Measurements from ENCODE around the gene HIRIP3. TPM values are rescaled to one million over a fixed set of nuclear protein-coding genes. Genes with fewer than 3 reads are reported as not detected.

HIRIP3 gene
- total RNA-seq, 4 donors from 2014 or later: 25.6 to 31.4 (median 28.2) TPM

DNA sequence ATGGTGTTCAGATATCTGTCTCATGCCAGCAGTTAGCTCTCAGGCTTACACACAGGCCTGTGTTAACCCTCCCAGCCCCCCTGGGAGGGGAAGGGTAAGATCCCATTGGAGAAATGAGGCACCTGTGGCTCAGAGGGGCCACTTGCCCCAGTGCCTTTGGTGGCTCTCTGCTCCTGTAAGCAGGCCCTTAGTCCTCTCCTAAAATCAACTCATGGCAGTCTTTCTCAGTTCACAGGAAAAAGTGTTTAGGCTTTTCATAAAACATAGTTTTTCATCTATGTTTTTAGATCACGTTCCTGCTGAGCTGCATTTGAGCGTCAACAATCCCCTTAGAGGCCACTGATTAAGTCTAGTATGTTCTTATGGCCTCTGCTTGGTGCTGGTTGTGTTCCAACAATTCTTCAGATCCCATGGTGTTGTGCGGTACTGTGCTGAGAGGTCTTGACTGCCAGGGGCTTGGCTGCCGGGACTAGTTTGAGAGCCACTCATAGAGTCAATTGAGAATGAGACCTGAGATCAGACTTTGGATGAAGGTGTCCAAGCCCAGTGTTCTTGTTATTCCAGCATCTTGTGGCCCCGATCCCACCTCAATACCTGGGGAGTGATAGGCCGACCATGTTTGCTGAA is 11.2 kb downstream of the HIRIP3 start:
- Histone ChIP-seq H3K4me3 (no peak overlapping the region), H3K4me1 (no peaks in the 10 kb centered on the region), H3K27me3 (no peaks in the 10 kb centered on the region), H3K27ac (no peak overlapping the region), H3K36me3 (peaks cover 0 to 100% of the 10 kb centered on the region in 2 donors), H3K9me3 (no peaks in the 10 kb centered on the region)
- no peak for TF ChIP-seq EP300 (IDR thresholded peaks at IDR 0.05)
- no peak for TF ChIP-seq POLR2AphosphoS5 (IDR thresholded peaks at IDR 0.05)
- no peak for TF ChIP-seq POLR2A (IDR thresholded peaks at IDR 0.05)
- TF ChIP-seq, protein P1, sequence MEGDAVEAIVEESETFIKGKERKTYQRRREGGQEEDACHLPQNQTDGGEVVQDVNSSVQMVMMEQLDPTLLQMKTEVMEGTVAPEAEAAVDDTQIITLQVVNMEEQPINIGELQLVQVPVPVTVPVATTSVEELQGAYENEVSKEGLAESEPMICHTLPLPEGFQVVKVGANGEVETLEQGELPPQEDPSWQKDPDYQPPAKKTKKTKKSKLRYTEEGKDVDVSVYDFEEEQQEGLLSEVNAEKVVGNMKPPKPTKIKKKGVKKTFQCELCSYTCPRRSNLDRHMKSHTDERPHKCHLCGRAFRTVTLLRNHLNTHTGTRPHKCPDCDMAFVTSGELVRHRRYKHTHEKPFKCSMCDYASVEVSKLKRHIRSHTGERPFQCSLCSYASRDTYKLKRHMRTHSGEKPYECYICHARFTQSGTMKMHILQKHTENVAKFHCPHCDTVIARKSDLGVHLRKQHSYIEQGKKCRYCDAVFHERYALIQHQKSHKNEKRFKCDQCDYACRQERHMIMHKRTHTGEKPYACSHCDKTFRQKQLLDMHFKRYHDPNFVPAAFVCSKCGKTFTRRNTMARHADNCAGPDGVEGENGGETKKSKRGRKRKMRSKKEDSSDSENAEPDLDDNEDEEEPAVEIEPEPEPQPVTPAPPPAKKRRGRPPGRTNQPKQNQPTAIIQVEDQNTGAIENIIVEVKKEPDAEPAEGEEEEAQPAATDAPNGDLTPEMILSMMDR (IDR thresholded peaks at IDR 0.05): no peak
- WGBS, 2 donors (ENCODE audit: low coverage in 1 of 2): 65 to 81% methylated on average over 2 to 5 of the region's 6 CpGs
- ATAC-seq: no peak

DNA sequence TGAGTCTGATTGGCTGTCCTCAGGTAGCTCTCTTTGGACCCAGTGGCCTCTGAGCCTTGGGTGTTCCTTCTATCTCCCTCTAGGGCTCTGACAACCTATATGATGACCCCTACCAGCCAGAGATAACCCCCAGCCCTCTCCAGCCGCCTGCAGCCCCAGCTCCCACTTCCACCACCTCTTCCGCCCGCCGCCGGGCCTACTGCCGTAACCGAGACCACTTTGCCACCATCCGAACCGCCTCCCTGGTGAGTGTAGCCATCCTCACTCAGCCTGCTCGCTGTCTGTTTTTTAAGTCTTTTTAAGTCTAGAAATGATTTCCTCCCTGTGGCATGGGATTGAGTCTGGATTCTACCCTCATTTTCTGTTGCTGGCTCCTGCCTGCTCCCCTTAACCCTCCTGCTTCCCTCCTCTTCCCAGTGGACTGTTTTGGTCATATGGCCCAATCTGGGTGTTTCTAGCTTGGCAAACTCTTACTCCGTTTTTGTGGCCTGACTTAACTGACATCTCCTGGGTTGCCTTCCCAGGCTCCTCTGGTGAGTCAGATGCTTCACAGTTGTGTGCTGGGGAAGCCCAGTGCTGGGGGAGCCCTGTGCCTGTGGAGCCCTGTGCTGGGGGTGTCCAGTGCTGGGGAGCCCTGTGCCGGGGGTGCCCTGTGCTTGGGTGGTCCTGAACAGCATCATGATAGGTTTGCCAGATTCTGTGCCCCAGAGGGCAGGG is 11.8 kb downstream of the HIRIP3 start:
- H3K9me3 ChIP-seq: no peaks in the 10 kb centered on the region
- WGBS, 2 donors (ENCODE audit: low coverage in 1 of 2): 79 to 90% methylated on average over 9 to 11 of the region's 12 CpGs
- peaks cover 0 to 100% of the 10 kb centered on the region in 2 donors for H3K36me3 ChIP-seq
- peaks cover 0 to 2% (median 0%) of the 10 kb centered on the region in 3 donors for H3K4me1 ChIP-seq
- no peaks in the 10 kb centered on the region for H3K27me3 ChIP-seq
- no peak for ATAC-seq
- H3K4me3 ChIP-seq: no peak overlapping the region
- no peak overlapping the region for H3K27ac ChIP-seq
- TF ChIP-seq EP300 (IDR thresholded peaks at IDR 0.05) (no peak), POLR2AphosphoS5 (IDR thresholded peaks at IDR 0.05) (no peak), POLR2A (IDR thresholded peaks at IDR 0.05) (no peak)
- TF ChIP-seq, protein P1 (IDR thresholded peaks at IDR 0.05): no peak

DNA sequence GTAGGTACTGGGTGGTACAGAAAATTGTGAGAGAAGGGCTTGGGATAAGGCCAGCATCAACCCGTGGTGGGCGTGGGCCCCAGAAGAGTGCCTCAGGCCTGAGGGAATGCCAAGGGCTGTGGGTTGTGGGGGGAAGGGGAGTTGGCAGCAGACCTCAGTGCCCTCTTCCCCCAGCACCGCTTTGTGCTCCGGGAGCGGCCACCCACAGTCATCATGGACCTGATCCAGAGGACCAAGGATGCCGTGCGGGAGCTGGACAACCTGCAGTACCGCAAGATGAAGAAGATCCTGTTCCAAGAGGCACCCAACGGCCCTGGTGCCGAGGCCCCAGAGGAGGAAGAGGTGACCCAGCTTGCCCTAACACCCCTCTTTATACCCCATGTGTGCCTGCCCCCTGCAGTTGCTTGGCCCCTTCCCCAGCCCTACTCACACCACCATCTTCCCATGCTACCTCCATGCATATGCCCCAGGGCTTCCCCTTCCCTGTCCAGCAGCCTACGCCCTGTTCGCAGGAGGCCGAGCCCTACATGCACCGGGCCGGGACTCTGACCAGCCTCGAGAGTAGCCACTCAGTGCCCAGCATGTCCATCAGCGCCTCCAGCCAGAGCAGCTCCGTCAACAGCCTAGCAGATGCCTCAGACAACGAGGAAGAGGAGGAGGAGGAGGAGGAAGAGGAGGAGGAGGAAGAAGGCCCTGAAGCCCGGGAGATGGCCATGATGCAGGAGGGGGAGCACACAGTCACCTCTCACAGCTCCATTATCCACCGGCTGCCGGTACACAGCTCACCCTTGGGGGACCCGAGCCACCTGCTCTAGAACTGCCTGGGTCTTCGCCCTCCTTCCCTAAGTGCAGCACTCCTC is 12.6 kb downstream of the HIRIP3 start:
- no peak for TF ChIP-seq POLR2A (IDR thresholded peaks at IDR 0.05)
- no peak for TF ChIP-seq POLR2AphosphoS5 (IDR thresholded peaks at IDR 0.05)
- TF ChIP-seq, protein P1 (IDR thresholded peaks at IDR 0.05): no peak
- no peak for TF ChIP-seq EP300 (IDR thresholded peaks at IDR 0.05)
- Histone ChIP-seq H3K27me3 (no peaks in the 10 kb centered on the region), H3K4me1 (peaks cover 0 to 9% (median 4%) of the 10 kb centered on the region in 3 donors), H3K9me3 (no peaks in the 10 kb centered on the region), H3K27ac (no peak overlapping the region), H3K36me3 (peaks cover 0 to 100% of the 10 kb centered on the region in 2 donors), H3K4me3 (no peak overlapping the region)
- WGBS, 2 donors (ENCODE audit: low coverage in 1 of 2): 59 to 83% methylated on average over 6 to 8 of the region's 24 CpGs
- ATAC-seq: no peak

DNA sequence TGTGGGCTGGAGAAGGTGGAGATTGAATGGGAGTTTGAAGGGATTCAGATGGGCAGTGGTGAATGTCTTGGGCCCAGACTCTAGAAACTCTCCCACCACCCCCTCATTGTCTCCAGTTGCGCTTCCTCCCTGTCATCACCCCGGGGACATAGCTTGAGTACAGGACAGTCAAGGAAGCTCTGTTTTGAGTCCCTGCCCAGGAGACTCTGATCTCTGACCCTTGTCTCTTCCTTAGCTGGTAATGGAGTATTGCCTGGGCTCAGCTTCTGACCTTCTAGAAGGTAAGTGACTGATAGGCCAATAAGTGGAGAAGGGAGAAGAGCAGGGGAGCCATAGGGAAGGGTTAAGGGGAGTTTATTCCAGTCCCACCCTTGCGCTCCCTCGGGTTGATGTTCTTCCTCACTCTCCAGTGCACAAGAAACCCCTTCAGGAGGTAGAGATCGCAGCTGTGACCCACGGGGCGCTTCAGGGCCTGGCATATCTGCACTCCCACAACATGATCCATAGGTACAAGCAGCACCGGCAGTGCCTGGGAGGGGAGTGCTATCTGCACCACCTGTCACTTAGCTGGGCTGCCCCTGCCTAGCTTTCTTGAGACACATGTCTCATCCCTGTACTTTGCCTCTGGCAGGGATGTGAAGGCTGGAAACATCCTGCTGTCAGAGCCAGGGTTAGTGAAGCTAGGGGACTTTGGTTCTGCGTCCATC is 16.7 kb downstream of the HIRIP3 start:
- WGBS, 2 donors (ENCODE audit: low coverage in 1 of 2): 60 to 89% methylated on average over 1 to 4 of the region's 9 CpGs
- ATAC-seq: no peak
- no peaks in the 10 kb centered on the region for H3K27me3 ChIP-seq
- no peaks in the 10 kb centered on the region for H3K9me3 ChIP-seq
- peak overlapping the region in 1 of 4 donors; percentile 92 for H3K27ac ChIP-seq
- H3K4me3 ChIP-seq: no peak overlapping the region
- H3K4me1 ChIP-seq: peaks cover 5 to 46% (median 28%) of the 10 kb centered on the region in 3 donors
- TF ChIP-seq POLR2AphosphoS5 (IDR thresholded peaks at IDR 0.05) (no peak), POLR2A (IDR thresholded peaks at IDR 0.05) (no peak), EP300 (IDR thresholded peaks at IDR 0.05) (no peak)
- TF ChIP-seq, protein P1 (IDR thresholded peaks at IDR 0.05): no peak
- peaks cover 0 to 63% of the 10 kb centered on the region in 2 donors for H3K36me3 ChIP-seq
